OCI-LY3 (cell line): Measurements from ENCODE around the gene HMX1.

Source experiments
- CTCF ChIP-seq: fragments of 200-600, 300-600 bp; sonication (generic); IDR thresholded peaks from 2 replicates; pipeline ENCODE4 v1.5.1; 2014; ENCODE audit warnings: antibody characterized with exemption, low read length, low read depth
- EZH2phosphoT487 ChIP-seq: fragments of 200-600 bp; shearing (Covaris generic); IDR thresholded peaks from 2 replicates; pipeline ENCODE4 v1.6.1; 2018; ENCODE audit warnings: antibody characterized with exemption, mixed run types, low read depth

- TF ChIP-seq CTCF (no peak), EZH2phosphoT487 (no peak)
These were observed 26.8 kb upstream of the HMX1 start for GRCh38 chr4:8898419-8898818.
